NCI-H1092 (cell line): Measurements from ENCODE around the gene DNER.

Experiments
- DNase-seq: peaks from one replicate; lab custom pipeline; 2025; lab: John Stamatoyannopoulos, UW

Gene DNER

GRCh38 chr2:229488232-229488631 is 226.1 kb downstream of the DNER start:
- no peak for DNase-seq

GRCh38 chr2:229486673-229487072 is 227.7 kb downstream of the DNER start:
- DNase-seq = no peak

DNA sequence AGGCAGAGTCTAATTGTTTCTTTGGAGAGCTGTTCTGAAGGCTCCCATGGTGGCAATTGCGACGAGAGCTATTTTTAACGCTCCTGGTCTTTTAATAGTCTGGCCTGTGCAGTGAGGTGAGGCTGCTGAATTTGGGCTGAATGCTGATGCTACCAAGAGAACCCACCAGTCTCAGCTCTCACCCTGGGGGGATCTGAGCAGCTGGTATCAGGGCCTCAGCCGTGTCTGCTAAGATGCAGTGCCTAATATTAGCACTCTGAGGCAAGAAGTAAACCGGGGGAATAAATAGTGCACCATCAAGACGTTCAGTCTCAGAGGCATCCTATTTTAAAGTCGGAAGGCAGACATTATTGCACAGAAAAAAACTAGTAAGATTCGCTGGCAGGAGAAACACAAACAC is 228.5 kb downstream of the DNER start:
- DNase-seq = no peak

GRCh38 chr2:229477269-229477755 is 237.0 kb downstream of the DNER start:
- DNase-seq = no peak

DNA sequence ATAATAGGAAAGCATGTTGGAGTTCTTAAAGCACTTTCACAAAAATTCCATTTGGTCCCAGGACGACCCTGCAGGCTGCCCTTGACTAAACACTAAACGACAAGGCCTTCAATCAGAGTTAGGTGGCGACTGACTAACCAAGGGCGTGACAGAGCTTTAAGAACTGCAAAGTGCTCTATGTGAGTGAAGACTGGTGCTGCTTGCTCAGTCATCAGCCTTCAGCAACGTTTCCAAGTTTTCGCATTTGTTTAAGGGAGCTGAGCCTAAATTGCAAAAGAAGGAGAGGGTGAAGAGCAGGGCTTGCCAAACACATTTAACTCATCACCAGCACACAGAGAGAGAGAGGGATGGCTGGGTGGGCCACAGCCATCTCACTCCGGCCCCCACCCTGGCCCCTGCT is 238.6 kb downstream of the DNER start:
- DNase-seq = no peak

GRCh38 chr2:229474125-229474524 is 240.2 kb downstream of the DNER start:
- DNase-seq = no peak

- no peak for DNase-seq
These were observed 243.6 kb downstream of the DNER start for GRCh38 chr2:229470781-229471180.

GRCh38 chr2:229467783-229468182 is 246.6 kb downstream of the DNER start:
- no peak for DNase-seq

DNA sequence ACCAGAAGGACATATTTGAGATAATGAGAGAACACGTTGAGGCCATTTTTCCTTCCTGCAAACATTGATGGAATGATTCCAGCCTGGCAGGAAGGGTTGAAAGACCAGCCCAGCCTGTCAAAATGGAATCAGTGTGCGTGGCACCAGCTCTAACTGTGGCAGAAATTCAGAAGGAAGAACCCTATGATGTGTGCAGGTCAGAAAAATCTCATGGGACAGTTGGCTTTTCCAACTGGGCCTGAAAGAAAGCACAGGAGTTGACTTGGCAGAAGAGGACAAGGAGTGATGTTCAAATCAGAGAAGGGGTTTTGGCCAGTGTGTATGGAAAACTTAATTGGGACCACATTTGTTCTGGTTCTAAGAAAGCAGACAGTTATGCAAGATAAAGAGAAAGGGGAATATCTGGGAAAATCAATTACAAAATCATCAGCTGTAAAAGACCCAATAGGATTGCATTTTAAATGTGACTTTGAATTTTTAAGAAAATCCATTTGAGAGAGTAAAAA is 250.5 kb downstream of the DNER start:
- no peak for DNase-seq

- no peak for DNase-seq
These were observed 252.2 kb downstream of the DNER start for GRCh38 chr2:229462112-229462511.

- DNase-seq = no peak
These were observed 258.3 kb downstream of the DNER start for GRCh38 chr2:229456091-229456490.

- no peak for DNase-seq
These were observed 259.3 kb downstream of the DNER start for GRCh38 chr2:229454934-229455631.

DNA sequence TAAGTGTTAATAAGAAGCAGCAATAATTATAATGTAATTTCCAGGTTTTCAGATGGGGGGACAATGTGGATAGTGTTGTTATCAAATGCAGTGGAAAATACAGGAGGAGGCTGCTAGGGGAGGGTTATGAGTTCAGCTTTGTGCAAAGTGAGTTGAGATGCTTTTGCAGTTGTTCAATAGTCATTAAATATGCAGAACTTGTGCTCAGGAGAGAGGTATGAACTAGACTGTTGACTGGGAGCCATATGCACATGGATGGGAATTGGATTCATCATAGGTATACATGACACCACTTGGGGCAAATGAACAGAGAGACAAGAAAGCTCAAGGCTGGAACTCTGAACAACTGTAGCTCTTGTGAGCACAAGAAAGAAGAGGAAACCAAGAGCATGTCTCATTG is 261.1 kb downstream of the DNER start:
- no peak for DNase-seq

DNA sequence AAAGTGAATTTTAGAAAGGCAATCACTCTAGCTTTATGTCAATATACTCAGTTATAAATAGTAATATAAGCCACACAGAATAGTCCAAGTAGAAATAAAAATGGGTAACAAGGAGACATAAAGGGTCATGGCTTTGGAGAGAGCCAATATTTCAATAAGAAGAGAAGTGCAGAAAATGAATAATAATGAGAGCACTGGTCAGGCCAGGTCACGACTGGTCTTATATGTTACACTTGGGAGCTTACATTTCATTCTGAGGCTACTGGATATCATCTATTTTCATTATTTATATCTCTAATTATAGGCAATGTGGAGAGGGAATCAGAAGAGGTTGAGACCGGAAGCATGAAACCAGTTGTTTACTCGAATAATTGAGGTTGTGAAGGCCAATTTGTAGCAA is 262.5 kb downstream of the DNER start:
- no peak for DNase-seq

GRCh38 chr2:229447227-229447626 is 267.1 kb downstream of the DNER start:
- no peak for DNase-seq

GRCh38 chr2:229446350-229446749 is 268.0 kb downstream of the DNER start:
- no peak for DNase-seq

GRCh38 chr2:229445501-229446211 is 268.7 kb downstream of the DNER start:
- no peak for DNase-seq

- no peak for DNase-seq
These were observed 269.3 kb downstream of the DNER start for GRCh38 chr2:229445019-229445418.

- DNase-seq = no peak
These were observed 270.6 kb downstream of the DNER start for GRCh38 chr2:229443546-229444268.

DNA sequence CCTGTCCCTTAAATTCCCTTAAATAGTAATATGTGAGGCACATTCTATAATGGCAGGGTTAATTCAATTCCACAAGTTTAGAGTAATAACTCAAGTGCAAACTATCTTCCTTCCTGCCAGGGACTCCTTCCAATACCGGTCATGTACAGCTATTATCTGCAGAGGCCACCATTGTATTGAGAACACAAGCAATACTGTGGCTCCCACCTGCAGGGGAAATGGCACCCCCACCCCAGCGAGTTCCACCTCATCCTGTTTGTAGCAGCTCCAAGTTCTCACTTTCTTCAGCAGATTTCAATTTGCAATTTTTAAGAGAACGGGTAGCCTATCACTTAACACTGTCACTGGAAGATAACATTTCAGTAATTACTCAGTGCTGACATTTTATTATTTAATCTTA is 271.2 kb downstream of the DNER start:
- DNase-seq = no peak

DNA sequence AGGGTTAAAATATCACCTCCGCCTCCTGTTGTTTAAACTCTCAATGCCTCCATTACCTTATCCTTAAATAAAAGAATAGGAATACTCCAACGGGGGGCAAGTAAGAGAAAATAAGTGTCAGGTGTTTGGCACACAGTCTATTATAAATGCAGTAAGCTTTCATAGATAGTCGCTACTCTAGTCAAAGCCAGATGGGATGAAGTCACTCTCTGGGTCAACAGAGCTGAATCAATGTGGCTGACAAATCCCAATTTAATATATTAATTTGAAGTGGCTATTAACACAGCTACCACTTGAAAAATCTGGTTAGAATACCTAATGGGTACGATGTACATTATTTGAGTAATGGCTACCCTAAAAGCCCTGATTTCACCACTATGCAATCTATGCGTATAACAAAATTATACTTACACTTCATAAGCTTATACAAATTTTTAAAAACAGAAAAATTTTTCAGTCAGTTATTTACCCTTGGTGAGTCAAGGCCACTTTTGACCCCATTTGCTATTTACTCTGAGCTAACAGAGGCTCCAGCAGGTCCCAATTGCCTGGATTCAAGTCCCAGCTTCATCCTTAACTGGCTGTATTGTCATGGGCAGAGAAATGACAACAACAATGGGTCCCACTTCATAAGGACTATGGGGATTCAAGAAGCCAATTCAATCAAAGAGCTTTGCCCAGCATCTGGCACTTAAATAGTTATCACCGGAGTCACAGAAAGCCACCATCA is 275.8 kb downstream of the DNER start:
- DNase-seq = no peak

GRCh38 chr2:229437467-229437866 is 276.9 kb downstream of the DNER start:
- no peak for DNase-seq
